Ecto neural progenitor cell (in vitro differentiated cells): ENCODE measurements around the gene SLC12A4.
"Not testable (repeated sequence)": the region's sequence is repeated elsewhere in the genome, so short reads cannot be mapped to it uniquely, and the experiment has no call there.

ENCODE experiments used
- DNase-seq: peaks from one replicate; pipeline ENCODE4 v3.0.0-alpha.2; 2018; ENCODE audit warnings: low spot score

SLC12A4 gene

GRCh38 chr16:67926181-67926750 is 42.2 kb downstream of the SLC12A4 start:
- no peak for DNase-seq

DNA sequence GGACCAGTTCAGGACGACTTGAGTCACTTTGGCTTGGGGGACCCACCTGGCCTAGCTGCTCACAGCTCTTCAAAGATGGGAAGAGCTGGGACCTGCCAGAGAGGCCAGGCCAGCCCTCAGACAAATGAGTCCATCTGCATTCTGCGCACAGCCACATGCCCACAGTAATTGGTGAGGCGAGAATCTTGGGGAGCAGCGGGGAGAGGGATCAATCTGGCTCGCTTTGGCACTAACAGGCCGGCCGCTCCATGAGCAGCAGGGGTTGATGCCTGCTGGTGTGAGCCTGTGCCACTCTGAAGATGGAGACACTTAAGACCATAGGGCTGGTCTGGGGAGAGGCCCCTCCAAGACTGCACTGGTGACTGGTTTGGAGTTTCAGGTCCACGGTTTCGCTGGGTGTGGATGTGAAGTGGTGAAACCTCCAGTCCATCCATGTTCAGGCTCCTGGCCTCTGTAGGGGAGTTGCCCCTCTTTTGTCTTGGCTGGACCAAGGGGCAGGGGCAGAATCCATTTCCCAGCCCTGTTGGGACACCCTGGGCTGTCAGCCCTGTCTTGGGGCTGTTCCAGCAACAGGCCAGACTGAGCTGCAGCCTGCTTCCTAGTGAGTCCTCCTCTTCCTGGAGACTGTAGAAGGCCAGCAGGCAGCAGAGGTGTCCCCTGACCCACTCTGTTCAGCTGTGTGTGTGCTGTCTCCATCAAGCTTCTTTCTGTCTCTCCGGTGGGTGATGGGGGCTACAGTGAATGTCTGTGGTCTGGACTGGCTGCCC is 44.1 kb downstream of the SLC12A4 start:
- no peak for DNase-seq

DNA sequence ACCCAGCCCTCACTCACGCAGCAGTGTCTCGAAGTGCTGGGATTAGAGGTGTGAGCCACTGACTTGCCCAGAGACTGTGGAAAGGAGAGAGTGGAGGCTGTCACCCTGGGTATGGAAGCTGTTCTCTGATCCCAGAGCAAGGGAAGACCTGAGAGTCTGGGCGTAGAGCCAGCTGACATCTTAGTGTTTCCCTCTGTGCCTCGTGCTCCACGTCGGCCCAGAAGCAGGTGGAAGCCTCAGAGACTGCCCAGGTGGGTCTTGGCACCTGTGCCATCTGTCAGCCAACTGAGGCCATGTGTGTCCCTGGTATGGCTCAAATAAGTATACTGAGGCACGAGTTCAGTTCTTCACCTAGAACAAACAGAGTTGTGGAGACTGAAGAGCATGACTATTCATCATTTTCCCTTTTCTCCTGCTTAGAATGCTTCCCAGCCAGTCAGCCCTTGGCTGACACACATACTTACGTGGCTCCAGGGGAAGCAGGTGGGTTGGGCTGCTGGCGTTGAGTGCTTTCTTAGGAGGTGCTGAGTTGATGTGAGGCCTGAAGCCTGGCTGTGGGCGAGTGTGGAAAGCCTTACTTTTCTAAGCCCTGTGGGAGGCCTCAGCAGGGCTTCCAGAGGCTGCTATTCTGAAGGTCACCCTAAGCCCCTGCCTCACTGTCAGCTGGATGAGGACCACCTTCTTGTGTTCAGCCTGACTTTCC is 44.9 kb downstream of the SLC12A4 start:
- DNase-seq = no peak

- DNase-seq = no peak
Observed at GRCh38 chr16:67922740-67923139, 45.7 kb downstream of the SLC12A4 start.

- DNase-seq = no peak
Observed at GRCh38 chr16:67922221-67922620, 46.2 kb downstream of the SLC12A4 start.

- DNase-seq = no peak
Observed at GRCh38 chr16:67919622-67920221, 48.7 kb downstream of the SLC12A4 start.

GRCh38 chr16:67917852-67918236 is 50.6 kb downstream of the SLC12A4 start:
- DNase-seq = no peak

DNA sequence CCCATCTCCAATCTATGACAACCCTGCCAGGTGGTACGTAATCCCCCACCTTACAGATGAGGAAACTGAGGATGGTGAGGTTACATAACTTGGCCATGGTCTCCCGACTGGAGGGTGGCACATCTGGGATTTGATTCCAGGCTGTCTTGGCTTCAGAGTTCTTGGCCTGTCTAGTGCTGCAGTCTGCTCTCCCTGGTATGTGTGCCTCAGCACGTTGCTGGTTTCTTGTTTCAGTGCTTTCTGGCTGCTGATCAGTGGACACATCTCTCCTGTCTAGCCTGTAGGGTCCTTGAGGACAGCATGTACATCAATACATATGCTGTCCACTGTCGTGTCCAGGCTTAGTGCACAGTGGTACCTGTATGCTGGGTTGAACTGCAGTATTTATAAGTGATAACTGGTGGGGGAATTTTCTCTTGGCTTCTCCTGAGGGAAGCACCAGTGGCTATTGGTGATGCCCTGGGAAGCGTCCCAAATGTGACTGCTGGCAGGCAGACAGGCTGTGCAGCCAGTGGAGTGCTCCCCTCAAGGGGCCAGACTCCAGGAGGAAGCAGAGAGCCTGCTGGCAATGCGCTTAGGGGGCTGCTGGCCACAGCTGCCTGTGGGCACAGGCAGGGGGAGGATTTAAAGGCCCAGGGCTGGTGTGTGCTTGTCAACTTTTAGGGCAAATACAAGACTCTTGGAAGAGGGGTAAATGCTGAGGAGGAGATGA is 51.1 kb downstream of the SLC12A4 start:
- no peak for DNase-seq

GRCh38 chr16:67915831-67916723 is 52.4 kb downstream of the SLC12A4 start:
- DNase-seq = no peak

- not testable (repeated sequence) for DNase-seq
Observed at GRCh38 chr16:67915496-67915769, 53.0 kb downstream of the SLC12A4 start.

GRCh38 chr16:67914758-67915495 is 53.5 kb downstream of the SLC12A4 start:
- no peak for DNase-seq

GRCh38 chr16:67910158-67910557 is 58.3 kb downstream of the SLC12A4 start:
- DNase-seq = no peak

DNA sequence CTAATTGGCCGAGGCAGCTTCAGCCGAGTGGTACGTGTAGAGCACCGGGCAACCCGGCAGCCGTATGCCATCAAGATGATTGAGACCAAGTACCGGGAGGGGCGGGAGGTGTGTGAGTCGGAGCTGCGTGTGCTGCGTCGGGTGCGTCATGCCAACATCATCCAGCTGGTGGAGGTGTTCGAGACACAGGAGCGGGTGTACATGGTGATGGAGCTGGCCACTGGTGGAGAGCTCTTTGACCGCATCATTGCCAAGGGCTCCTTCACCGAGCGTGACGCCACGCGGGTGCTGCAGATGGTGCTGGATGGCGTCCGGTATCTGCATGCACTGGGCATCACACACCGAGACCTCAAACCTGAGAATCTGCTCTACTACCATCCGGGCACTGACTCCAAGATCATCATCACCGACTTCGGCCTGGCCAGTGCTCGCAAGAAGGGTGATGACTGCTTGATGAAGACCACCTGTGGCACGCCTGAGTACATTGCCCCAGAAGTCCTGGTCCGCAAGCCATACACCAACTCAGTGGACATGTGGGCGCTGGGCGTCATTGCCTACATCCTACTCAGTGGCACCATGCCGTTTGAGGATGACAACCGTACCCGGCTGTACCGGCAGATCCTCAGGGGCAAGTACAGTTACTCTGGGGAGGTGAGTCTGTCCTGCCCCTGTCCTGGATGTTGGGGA is 59.2 kb downstream of the SLC12A4 start:
- DNase-seq = no peak

DNA sequence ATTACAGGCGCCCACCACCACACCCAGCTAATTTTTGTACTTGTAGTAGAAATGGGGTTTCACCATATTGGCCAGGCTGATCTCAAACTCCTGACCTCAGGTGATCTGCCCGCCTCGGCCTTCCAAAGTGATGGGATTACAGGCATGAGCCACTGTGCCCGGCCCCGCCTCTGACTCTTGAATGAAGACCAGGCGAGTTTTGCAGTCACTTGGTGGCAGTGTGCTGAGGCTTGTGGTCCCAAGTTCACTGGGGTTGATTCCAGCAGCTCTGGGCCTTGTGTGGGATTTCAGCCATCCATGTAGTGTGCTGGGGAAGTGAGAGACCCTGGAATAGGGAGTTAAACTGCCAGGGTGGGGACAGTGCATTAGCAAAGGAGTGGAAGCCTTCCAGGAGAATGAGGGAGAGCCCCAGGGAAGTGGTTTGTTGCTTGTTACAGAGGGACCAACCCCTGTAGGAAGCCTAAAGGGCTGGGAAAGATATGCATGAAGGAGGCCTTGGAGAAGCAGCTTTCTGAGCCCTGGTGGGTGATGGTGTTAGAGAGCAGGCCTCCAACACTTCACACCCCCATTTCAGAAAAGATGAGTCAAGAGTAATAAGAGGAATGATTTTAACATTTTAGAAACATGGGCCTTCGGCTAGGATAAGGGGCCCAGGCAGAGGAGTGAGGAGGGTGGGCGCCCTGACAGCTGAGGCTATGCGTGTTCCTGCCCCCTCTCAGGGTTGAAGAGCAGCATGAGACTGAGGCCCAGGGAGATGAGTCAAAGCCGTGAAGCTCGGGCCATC is 60.8 kb downstream of the SLC12A4 start:
- DNase-seq = no peak

DNA sequence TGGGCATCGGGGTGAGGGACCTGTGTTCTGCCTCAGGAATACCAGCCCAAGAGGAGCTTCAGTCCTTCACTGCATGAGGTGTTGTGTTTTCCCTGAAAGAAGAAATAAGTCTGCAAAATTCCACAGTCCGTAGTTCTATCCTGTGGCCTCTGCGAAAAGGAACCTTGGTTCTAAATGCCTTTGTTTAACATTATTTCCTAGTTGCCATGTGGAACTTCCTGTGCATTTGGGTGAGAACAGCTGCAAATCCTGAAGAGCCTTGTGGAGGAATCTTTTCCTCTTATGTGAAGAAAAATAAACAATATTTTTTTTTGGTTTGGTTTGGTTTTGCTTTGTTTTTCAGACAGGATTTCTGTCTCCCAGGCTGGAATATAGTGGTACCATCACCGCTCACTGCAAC is 65.6 kb downstream of the SLC12A4 start:
- DNase-seq = no peak

- no peak for DNase-seq
Observed at GRCh38 chr16:67901734-67902133, 66.7 kb downstream of the SLC12A4 start.

- no peak for DNase-seq
Observed at GRCh38 chr16:67897231-67897630, 71.2 kb downstream of the SLC12A4 start.

GRCh38 chr16:67893743-67894399 is 74.6 kb downstream of the SLC12A4 start:
- no peak for DNase-seq
